Astrocyte (in vitro differentiated cells and primary cell): ENCODE results near the gene CENPX. TPM values are rescaled to one million over a fixed set of nuclear protein-coding genes. Genes with fewer than 3 reads are reported as not detected.

Experiments
- DNase-seq: peaks from one replicate; pipeline ENCODE4 v3.0.0-alpha.2; 2010; ENCODE audit warnings: low read depth
- FAIRE-seq: peaks from 2 replicates; lab custom pipeline; 2011; peaks lifted over from hg19 to GRCh38; lab: Jason Lieb, UNC
- H2AFZ ChIP-seq: 2 replicates; pipeline ENCODE4 v1.6.0; 2012; ENCODE audit warnings: low read depth, low read length, inconsistent platforms
- H3K27ac ChIP-seq: 2 replicates; pipeline ENCODE4 v1.5.1; 2011; ENCODE audit warnings: low read depth, low read length, inconsistent platforms
- H3K27me3 ChIP-seq: 2 replicates; pipeline ENCODE4 v1.6.0; 2011; ENCODE audit warnings: low read length, inconsistent platforms; ENCODE audit not compliant: insufficient read depth
- H3K36me3 ChIP-seq: 2 replicates; pipeline ENCODE4 v1.5.1; 2011; ENCODE audit warnings: low read length, inconsistent platforms; ENCODE audit not compliant: insufficient read depth
- H3K4me1 ChIP-seq: 2 replicates; pipeline ENCODE4 v1.5.1; 2011; ENCODE audit warnings: low read length, inconsistent platforms; ENCODE audit not compliant: insufficient read depth
- H3K4me2 ChIP-seq: 2 replicates; pipeline ENCODE4 v1.6.0; 2012; ENCODE audit warnings: low read length, inconsistent platforms
- H3K4me3 ChIP-seq: 2 replicates; pipeline ENCODE4 v1.5.1; 2011; ENCODE audit warnings: low read depth, mild to moderate bottlenecking, low read length, inconsistent platforms; ENCODE audit not compliant: insufficient read depth
- H3K79me2 ChIP-seq: 2 replicates; pipeline ENCODE4 v1.6.0; 2012; ENCODE audit warnings: mild to moderate bottlenecking, low read length, inconsistent platforms; ENCODE audit not compliant: insufficient read depth
- H3K9ac ChIP-seq: 2 replicates; pipeline ENCODE4 v1.6.0; 2012; ENCODE audit warnings: mild to moderate bottlenecking, low read length, inconsistent platforms
- H3K9me3 ChIP-seq: 2 replicates; pipeline ENCODE4 v1.5.1; 2012; ENCODE audit warnings: low read depth, mild to moderate bottlenecking, low read length, inconsistent platforms; ENCODE audit not compliant: insufficient read depth
- H4K20me1 ChIP-seq: 2 replicates; pipeline ENCODE4 v1.6.0; 2012; ENCODE audit warnings: low read length, inconsistent platforms; ENCODE audit not compliant: insufficient read depth
- H3K27ac Mint-ChIP-seq: one replicate; pipeline ENCODE4 v1.8.0; 2021; ENCODE audit warnings: mild to moderate bottlenecking, mixed read lengths; ENCODE audit not compliant: unreplicated experiment
- H3K27me3 Mint-ChIP-seq: one replicate; pipeline ENCODE4 v1.8.0; 2021; ENCODE audit warnings: low read depth, mixed read lengths; ENCODE audit not compliant: unreplicated experiment
- H3K36me3 Mint-ChIP-seq: one replicate; pipeline ENCODE4 v1.8.0; 2021; ENCODE audit warnings: low read depth, mixed read lengths; ENCODE audit not compliant: unreplicated experiment
- H3K4me1 Mint-ChIP-seq: one replicate; pipeline ENCODE4 v1.8.0; 2021; ENCODE audit warnings: low read depth, mixed read lengths; ENCODE audit not compliant: unreplicated experiment
- H3K4me3 Mint-ChIP-seq: one replicate; pipeline ENCODE4 v1.8.0; 2021; ENCODE audit warnings: mild to moderate bottlenecking, moderate library complexity, mixed read lengths; ENCODE audit not compliant: unreplicated experiment
- H3K9me3 Mint-ChIP-seq: one replicate; pipeline ENCODE4 v1.8.0; 2021; ENCODE audit warnings: mild to moderate bottlenecking, mixed read lengths; ENCODE audit not compliant: unreplicated experiment
- CTCF ChIP-seq: IDR thresholded peaks from 2 replicates; pipeline ENCODE4 v1.5.1; 2011; ENCODE audit warnings: low read depth, mild to moderate bottlenecking, inconsistent platforms, low read length, moderate library complexity; ENCODE audit not compliant: insufficient read depth
- EZH2 ChIP-seq: IDR thresholded peaks from 2 replicates; pipeline ENCODE4 v1.6.1; 2012; ENCODE audit warnings: mild to moderate bottlenecking, low read length, inconsistent platforms; ENCODE audit not compliant: insufficient read depth
- total RNA-seq: library from RNA; stranded (reverse); gene quantifications from 2 replicates; pipeline ENCODE4 v1.2.1, GENCODE V29; 2021

The CENPX gene
- total RNA-seq, 1 donor from 2014 or later, result 26.7 TPM

DNA sequence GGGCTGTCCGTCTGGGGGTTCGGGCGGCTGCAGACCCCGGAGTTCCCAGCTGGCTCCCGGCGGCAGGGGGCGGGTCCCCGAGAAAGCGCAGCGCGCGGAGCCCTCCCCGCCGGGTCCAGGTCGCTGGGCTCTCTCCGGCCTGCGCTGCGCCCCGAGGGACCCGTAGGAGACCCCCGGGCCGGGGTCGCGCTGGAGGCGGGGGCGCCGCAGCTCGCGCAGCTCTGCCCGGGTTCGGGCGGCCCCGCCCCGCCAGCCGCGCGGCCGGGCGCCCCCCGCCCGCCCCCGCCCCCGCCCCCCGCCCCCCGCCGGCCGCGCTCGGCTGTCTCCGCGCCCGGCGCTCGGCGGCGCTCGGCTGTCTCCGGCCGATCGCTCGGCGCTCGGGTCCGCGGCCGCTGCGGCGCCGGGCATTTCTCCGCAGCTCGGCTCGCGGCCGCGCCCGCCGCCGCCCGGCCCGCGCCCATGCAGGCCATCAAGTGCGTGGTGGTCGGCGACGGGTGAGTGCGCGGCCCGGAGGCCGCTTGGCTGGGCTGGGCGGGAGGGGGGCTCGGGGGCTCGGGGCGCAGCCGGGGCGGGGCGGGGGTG is 8.7 kb upstream of the CENPX start, which contains the start of gene RAC3:
RAC3 (plus strand) TSS at position 376 of the 582 bp plus-strand sequence; CDS start at position 460, 84 bp downstream.
- Mint-ChIP-seq H3K27me3 (peaks cover 8% of the 10 kb centered on the region), H3K4me1 (no peaks in the 10 kb centered on the region), H3K4me3 (peak within 1 kb of the TSS; percentile 80), H3K36me3 (peaks cover 13% of the 10 kb centered on the region), H3K9me3 (no peaks in the 10 kb centered on the region), H3K27ac (no peak within 1 kb of the TSS)
- no peaks in the 10 kb centered on the region for H4K20me1 ChIP-seq
- no peaks in the 10 kb centered on the region for H3K9me3 ChIP-seq
- H3K4me1 ChIP-seq, result peaks cover 15% of the 10 kb centered on the region
- peak within 1 kb of the TSS; percentile 67 for H3K9ac ChIP-seq
- H3K79me2 ChIP-seq, result peaks cover 5% of the 10 kb centered on the region
- FAIRE-seq (no peak), DNase-seq (no peak)
- TF ChIP-seq EZH2, result no peak
- no peak for TF ChIP-seq CTCF
- H3K27ac ChIP-seq, result no peak within 1 kb of the TSS
- H3K4me2 ChIP-seq, result peak within 1 kb of the TSS; percentile 91
- peak within 1 kb of the TSS; percentile 59 for H3K4me3 ChIP-seq
- no peaks in the 10 kb centered on the region for H3K36me3 ChIP-seq
- H3K27me3 ChIP-seq, result no peaks in the 10 kb centered on the region
- peak within 1 kb of the TSS; percentile 87 for H2AFZ ChIP-seq

DNA sequence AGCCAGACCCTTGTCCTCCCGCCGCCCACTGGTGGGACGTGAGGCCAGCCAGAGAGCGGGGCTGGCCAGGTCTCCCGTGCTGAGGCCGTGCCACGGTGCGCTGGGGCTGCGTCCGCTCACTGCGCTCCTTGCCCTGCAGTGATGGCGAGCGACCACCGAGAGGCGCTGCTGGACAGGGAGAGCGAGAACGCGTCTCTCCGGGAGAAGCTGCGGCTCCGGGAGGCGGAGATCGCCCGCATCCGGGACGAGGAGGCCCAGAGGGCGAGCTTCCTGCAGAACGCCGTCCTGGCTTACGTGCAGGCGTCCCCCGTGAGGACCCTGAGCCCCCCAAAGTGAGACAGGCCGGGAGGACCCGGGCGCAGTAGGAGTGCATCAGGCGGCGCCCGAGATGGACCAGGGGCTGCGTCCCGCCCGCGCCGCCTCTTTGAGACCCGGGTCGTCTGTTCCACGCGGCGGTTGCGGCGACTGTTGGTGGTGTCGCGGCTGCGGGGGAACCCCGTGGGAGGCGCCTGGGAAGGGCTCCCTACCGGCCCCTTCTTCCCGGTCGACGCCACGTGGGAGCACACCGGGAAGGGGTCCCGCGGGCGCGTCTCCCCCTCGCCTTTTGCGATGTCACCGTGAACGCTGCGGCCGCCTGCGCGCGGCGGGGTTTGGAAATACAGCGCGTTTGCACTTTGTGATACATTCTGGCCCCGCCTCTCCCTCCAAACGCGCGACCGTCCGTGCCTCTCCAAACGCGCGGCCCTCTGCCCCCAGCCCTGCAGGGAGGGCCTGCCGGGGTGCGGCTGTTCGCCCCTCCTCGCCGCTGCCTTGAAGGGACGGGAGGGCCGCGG is 8.0 kb upstream of the CENPX start:
- H3K4me3 ChIP-seq, result peak overlapping the region; percentile 59
- peaks cover 12% of the 10 kb centered on the region for H3K36me3 Mint-ChIP-seq
- H2AFZ ChIP-seq, result peak overlapping the region; percentile 87
- H3K9me3 ChIP-seq, result no peaks in the 10 kb centered on the region
- peak overlapping the region; percentile 91 for H3K4me2 ChIP-seq
- FAIRE-seq (no peak), DNase-seq (peak; percentile 57)
- no peak overlapping the region for H3K27ac ChIP-seq
- no peak overlapping the region for H3K27ac Mint-ChIP-seq
- peak overlapping the region; percentile 69 for H3K4me3 Mint-ChIP-seq
- peaks cover 12% of the 10 kb centered on the region for H3K4me1 ChIP-seq
- peaks cover 10% of the 10 kb centered on the region for H3K27me3 Mint-ChIP-seq
- no peaks in the 10 kb centered on the region for H3K36me3 ChIP-seq
- no peaks in the 10 kb centered on the region for H3K9me3 Mint-ChIP-seq
- H3K4me1 Mint-ChIP-seq, result no peaks in the 10 kb centered on the region
- TF ChIP-seq EZH2, result no peak
- peak; percentile 49 for TF ChIP-seq CTCF
- no peaks in the 10 kb centered on the region for H4K20me1 ChIP-seq
- H3K9ac ChIP-seq, result no peak overlapping the region
- H3K27me3 ChIP-seq, result no peaks in the 10 kb centered on the region
- H3K79me2 ChIP-seq, result no peaks in the 10 kb centered on the region
